HG03280 (cell line): ENCODE measurements around the gene PTPRG.

ENCODE experiments used
- ATAC-seq: cut with Tn5 transposase; IDR thresholded peaks from one replicate; pipeline ENCODE4 v1.9.1; 2021; ENCODE audit warnings: mild to moderate bottlenecking, moderate library complexity; ENCODE audit not compliant: unreplicated experiment

Gene PTPRG

DNA sequence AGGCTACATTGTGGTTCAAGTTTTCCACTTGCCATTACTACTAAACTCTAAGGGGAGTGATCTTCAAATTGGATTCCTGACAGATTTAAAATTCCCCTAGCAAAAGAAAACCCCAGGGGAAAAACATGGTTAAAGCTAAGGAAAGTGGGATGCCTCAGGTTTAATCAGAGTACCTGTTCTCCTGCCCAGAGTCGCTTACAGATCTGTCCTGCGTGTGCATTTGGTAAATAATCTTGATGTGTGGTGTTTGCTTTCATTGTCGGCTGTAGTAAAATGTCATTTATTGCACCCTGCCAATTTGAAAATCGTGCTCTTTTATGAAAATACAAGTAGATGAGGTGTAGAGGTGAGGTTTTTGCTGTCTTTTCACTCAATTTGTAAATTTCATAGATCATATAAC is 323.4 kb downstream of the PTPRG start:
- ATAC-seq, result no peak

- ATAC-seq, result no peak
Observed at GRCh38 chr3:61885414-61885813, 324.0 kb downstream of the PTPRG start.

GRCh38 chr3:61887206-61887605 is 325.8 kb downstream of the PTPRG start:
- ATAC-seq, result no peak

DNA sequence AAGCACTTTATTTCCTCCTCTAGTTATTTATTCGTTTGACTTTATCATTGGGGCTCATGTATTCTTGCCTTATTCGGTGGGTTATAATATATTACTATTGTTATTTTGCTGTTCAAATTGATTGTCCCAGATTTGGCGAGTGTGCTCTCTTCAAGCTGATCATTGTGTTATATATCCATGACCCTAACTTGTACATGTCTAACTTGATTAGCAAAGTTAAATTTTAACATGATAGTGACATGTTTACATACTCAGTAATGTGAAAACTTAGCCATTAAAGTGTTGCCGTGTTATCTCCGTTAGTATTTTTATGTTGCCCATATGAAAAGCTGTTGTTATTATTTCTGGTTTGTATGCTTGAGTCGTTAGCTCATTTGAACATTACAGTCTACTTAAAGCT is 327.9 kb downstream of the PTPRG start:
- ATAC-seq, result no peak

GRCh38 chr3:61890167-61890566 is 328.8 kb downstream of the PTPRG start:
- ATAC-seq, result no peak

DNA sequence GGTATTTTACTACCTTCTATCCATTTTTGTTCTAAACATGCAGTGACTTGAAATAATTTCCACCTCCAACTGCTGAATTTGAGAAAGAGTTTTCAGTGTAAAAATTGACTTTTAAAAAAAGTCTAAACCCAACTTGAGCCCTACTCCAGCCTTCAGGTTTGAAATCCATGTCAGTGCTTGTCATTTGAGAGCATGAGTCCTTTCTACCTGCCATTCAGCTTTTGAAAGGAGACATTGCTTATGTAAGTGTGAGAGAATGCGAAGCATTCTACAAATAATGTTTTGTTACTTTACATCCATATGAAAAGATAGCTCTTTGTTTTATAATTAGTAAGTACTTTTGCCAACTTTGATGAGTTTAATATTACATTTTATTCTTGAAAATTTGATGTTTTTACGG is 329.2 kb downstream of the PTPRG start:
- no peak for ATAC-seq

- no peak for ATAC-seq
Observed at GRCh38 chr3:61892891-61893290, 331.5 kb downstream of the PTPRG start.

GRCh38 chr3:61893840-61894566 is 332.6 kb downstream of the PTPRG start:
- ATAC-seq, result no peak

DNA sequence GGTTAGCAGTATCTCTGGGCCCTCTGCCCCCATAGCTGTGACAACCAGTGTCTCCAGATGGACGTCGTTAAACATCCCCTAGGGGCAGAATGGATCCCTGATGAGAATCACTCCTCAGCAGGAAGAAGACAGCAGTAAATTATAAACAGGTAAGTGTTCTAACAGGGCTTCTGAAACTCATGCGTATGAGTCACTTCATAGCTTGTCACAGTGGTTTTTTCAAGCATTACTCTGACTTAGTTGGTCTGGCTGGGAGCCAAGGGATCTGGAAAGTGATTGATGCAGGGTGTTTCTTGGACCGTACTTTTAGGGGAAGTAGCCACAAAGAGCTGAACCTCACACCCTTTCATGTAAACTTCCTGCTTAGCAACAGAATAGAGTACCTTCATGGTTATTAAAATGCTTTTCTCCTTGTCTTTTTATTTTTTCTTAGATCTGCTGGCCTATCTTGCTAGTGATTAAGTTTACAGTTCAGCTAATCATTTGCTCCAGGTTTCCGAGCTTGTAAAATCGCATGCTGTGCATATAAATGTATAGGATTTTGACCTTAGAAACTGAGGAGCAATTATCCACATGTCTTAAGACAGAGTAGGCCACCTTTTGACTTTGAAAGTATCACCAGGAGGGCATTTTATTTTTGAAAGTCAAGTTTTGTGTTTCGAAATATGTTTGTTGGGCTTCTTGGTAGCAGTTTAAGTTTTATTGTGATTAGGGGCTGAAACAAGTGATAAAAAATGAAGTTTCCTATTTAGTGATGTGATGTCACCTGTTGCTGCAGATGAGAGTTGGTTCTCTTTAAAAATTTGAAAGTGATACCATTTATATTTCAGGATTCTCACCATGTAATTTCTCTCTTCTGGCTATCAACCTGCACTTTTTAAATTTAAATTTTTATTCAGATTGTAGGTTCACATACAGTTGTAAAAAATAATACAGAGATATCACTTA is 333.9 kb downstream of the PTPRG start:
- peak; percentile 89 for ATAC-seq

GRCh38 chr3:61896251-61896650 is 334.9 kb downstream of the PTPRG start:
- ATAC-seq, result no peak

DNA sequence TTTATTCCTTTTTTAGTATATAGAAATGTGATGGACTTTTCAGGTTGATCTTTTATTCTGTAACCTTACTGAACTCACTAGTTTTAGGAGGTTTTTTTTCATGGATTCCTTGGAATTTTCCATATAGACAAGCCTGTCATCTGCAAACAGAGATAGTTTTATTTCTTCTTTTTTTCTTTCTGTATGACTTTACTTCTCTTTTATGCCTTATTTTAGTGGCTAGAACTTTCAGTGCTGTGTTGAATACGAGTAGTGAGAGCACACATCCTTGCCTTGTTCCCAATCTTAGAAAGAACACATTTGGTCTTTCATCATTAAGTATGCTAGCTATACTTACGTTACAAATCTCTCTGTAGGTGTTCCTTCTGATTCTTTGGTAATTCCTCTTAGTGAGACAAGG is 336.5 kb downstream of the PTPRG start:
- no peak for ATAC-seq

- ATAC-seq, result no peak
Observed at GRCh38 chr3:61899700-61900462, 338.5 kb downstream of the PTPRG start.

DNA sequence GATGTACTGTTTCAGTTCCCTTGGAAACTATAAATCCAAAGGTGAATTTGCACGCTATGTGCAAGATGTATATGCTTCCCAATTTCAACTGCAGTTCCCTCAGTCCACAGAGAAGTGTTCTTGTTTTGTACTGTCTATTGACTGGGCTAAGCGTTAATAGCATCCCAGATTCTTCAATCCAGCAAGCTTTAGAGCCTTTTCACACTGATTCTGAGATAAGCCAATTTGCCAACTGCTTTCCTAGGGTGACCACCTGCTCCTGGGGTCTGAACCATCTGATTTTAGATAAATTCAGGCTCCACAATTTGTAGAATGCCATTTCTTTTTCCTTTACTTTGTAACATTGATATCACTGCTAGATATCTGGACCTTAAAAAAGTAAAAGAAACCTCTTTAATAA is 340.1 kb downstream of the PTPRG start:
- no peak for ATAC-seq

DNA sequence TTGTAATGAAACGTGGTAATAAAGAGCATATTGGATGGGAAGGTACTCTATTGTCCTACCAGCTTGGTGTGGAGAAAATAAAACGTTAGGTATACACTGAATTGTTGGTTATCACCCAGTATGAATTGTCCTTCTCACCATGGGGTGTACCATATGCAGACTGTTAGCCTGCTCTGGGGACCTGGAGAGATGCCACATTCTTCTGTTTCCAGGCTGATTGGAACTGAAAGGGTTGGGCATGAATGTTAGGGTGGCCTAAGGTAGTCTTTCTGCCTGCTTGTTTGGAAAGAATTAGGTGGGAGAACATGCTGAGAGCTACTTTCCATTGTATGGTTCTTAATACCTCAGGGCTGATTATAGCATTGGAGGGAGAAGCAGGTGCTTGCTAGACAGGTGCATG is 340.6 kb downstream of the PTPRG start:
- no peak for ATAC-seq

DNA sequence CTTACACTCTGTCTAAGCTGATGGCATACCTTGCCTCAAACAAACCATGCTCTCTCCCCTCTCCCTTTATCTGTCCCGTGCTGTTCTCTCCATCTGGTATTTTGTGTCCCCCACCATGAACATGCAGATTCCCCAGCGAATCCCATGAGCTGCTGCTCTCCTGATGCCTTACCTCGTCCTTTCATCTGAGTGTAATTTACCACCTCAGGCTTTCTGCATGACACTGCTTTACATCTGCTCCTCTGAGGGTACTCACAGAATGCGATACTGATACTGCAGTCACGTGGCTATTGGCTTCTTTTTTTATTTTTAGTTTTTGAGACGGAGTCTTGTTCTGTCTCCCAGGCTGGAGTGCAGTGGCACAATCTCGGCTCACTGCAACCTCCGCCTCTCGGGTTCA is 341.7 kb downstream of the PTPRG start:
- ATAC-seq, result no peak

DNA sequence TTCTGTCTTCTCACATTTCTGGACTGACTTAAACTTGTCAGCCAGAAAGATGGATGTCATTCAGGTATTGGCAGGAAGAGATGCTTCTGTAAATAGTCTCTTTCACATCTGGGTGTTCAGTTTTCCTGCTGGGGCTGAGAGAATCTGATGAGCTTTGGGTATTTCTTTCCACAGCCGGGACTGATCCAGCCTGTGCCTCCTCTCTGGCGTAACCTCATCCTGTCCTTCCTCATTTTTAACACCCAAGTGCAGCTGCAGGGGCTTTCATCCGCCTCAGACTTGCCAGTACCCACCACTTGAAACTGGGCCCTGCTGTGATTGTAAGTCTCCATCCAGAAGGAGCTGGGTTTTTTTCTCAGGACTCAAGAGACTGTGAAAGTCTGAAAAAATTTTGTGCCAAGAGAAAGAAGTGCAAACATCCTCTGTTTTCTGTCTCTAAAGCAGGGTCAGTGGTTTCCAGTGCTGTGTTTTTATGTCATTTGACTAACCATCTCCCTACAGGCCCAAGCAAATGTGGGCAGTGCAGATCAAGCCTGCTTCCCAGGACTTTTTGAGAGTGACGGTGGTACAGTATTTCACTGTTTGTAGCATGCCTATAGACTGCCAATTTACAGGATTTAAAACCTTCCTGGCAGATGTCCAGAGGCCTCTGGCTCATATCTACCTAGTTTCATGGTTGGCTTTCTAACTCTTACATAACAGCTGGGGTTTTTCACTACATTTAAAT is 342.7 kb downstream of the PTPRG start:
- no peak for ATAC-seq

DNA sequence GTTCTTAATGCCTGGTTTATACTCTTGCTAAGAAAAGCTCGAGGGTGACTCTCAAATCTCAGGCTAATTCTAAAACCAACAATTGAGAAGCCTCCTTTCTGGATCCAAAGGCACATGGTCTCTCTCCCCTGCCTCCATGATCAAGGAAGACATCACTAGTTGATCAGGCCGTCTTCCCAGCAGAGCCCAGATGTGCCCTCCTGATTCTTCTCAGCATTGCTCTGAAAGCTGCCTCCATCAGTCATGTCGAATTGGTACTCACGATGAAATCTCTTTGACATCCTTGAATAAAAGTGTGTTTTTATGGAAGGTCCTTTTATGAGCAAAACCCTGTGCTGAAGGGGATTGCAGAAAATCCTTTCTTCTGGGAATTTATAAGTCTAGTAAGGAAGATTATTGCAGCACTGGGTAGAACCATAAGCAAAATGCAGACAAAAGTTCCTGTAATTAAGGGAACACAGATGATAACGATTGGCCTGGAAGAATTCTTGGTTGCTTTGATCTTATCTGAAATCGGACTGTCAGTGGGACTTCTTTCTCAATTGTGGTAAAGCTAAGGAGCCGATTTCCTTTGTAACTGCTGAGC is 345.9 kb downstream of the PTPRG start:
- no peak for ATAC-seq

DNA sequence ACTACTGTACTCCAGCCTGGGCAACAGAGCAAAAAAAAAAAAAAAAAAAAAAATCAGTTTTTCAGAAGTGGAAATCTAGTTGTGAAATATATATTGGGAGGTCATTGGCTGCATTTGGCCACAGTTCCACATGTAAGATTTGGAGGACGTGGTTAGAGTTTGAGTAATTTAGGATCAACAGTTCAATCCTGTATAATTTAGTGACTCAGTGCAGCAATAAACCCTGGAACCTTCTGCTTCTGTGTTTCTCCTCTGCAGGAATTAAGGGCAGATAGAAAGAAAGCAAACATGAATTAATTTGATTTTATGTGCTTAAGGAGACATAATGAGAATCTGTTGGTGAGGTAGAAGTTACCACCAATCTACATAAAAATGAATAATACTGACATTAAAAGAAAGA is 347.0 kb downstream of the PTPRG start:
- ATAC-seq, result no peak

- ATAC-seq, result no peak
Observed at GRCh38 chr3:61910732-61911131, 349.4 kb downstream of the PTPRG start.

- no peak for ATAC-seq
Observed at GRCh38 chr3:61912158-61912557, 350.8 kb downstream of the PTPRG start.
